ENCODE measurements around the gene MRS2.
"Not testable (repeated sequence)": the region's sequence is repeated elsewhere in the genome, so short reads cannot be mapped to it uniquely, and the experiment has no call there.

The MRS2 gene, protein sequence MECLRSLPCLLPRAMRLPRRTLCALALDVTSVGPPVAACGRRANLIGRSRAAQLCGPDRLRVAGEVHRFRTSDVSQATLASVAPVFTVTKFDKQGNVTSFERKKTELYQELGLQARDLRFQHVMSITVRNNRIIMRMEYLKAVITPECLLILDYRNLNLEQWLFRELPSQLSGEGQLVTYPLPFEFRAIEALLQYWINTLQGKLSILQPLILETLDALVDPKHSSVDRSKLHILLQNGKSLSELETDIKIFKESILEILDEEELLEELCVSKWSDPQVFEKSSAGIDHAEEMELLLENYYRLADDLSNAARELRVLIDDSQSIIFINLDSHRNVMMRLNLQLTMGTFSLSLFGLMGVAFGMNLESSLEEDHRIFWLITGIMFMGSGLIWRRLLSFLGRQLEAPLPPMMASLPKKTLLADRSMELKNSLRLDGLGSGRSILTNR

DNA sequence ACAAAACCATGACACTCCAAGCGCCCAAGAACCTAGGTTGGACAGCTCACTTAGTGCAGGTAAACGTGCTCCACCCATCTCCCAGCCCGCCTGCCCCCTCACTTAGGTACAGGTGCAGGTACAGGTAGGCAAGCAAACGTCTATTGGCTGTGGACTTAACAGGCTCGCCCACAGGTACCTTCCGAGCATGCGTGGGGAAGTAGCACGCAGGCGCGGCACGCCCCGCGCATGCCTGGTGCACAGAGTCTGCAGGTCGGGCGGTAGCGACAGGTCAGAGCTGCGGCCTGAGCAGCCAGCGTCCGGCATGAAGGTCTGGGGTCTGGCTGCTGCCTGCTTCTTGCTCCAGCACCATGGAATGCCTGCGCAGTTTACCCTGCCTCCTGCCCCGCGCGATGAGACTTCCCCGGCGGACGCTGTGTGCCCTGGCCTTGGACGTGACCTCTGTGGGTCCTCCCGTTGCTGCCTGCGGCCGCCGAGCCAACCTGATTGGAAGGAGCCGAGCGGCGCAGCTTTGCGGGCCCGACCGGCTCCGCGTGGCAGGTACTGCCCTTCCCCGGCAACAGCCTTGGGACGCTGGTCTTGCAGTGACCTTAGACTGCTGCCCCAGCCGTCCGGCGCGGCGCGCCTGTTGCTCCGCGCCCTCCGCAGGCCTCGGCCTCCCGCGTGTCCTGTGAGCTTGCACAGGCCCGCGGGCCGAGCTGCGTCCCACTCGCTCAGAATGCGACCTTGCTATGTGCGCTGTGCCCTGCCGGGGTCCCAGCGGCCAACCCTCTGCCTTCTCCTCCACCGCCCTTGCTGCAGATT, at the start of gene MRS2:
Gene MRS2, plus strand, starts transcription at position 240 of the 804 bp plus-strand sequence. Its CDS starts 111 bp downstream, at position 351.
- H3K4me3 ChIP-seq, result peak within 1 kb of the TSS; percentile 64 to 83 (median 73)
- peak within 1 kb of the TSS; percentile 72 to 84 (median 78) for H3K9ac ChIP-seq
- peaks cover 0 to 17% (median 6%) of the 10 kb centered on the region in 11 experiments; a peak in 10 of 22 replicates for H4K20me1 ChIP-seq
- H3K4me2 ChIP-seq, result peak within 1 kb of the TSS; percentile 41 to 80 (median 70)
- peak within 1 kb of the TSS; percentile 8 to 74 (median 67); a peak in 21 of 22 replicates for H3K27ac ChIP-seq
- H3K9me3 ChIP-seq (replicated peaks in 1 of 11), result peaks cover 0 to 20% (median 7%) of the 10 kb centered on the region in 11 experiments; a peak in 10 of 22 replicates
- peaks cover 0 to 27% (median 7%) of the 10 kb centered on the region in 11 experiments; a peak in 17 of 22 replicates for H3K36me3 ChIP-seq
- H3K4me1 ChIP-seq, result peaks cover 0 to 15% (median 2%) of the 10 kb centered on the region in 10 experiments; a peak in 9 of 20 replicates
- H3K27me3 ChIP-seq, result peaks cover 35 to 63% (median 56%) of the 10 kb centered on the region in 11 experiments
- TF ChIP-seq Cebpa-rat (IDR thresholded peaks at IDR 0.05), result no peak

DNA sequence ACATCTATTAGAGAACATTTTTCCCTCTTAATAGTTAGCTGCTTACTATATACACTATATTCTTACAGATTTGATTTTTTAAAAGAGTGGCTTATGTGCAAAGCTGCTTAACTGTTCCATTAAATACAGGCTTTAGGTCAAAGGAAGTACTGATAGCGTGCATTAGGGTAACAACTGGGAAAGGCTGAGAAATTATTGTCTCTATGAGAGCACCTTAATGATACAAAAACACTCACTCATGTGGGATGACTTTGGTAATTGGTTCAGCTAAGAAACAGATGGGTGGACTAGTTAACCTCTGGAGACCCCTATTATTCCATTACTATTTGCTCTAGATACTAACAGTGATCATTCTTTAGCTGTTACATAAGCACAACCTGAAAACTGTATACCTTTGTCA, 48.9 kb upstream of the MRS2 start:
- H3K4me1 ChIP-seq, result no peaks in the 10 kb centered on the region

DNA sequence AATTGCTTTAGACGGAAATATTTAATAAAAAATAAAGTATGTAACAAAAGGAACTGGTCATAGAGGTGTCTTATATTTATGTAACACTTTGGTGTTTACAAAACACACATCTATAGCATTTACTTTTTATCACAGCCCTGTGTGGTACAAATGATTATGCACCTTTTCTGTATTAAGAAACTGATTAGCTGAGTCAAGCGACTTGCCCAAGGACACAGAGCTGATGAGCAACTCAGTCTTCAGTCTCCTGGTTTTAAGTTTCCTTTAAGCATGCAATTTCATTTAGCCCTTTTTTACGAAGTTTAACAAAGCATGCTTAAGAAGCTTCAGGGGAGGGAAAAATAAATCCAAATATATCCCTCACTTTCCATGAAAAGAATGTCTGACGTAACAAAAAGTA, 47.3 kb upstream of the MRS2 start:
- Histone ChIP-seq H3K27me3 (no peaks in the 10 kb centered on the region), H3K4me1 (peaks cover 0 to 9% (median 6%) of the 10 kb centered on the region in 10 experiments; a peak in 11 of 20 replicates), H3K4me3 (no peak overlapping the region), H3K4me2 (no peak overlapping the region), H4K20me1 (no peaks in the 10 kb centered on the region), H3K36me3 (no peaks in the 10 kb centered on the region), H3K9ac (no peak overlapping the region), H3K9me3 (replicated peaks in 1 of 11) (peaks cover 9 to 14% (median 13%) of the 10 kb centered on the region in 11 experiments), H3K27ac (no peak overlapping the region)
- no peak for TF ChIP-seq Cebpa-rat (IDR thresholded peaks at IDR 0.05)

More for the DNA sequence above, 48.9 kb upstream of the MRS2 start:
- Histone ChIP-seq H3K36me3 (no peaks in the 10 kb centered on the region), H4K20me1 (no peaks in the 10 kb centered on the region), H3K4me2 (no peak overlapping the region), H3K27me3 (no peaks in the 10 kb centered on the region), H3K9me3 (replicated peaks in 1 of 11) (peaks cover 9 to 14% (median 13%) of the 10 kb centered on the region in 11 experiments), H3K4me3 (no peak overlapping the region), H3K27ac (no peak overlapping the region), H3K9ac (no peak overlapping the region)
- TF ChIP-seq Cebpa-rat (IDR thresholded peaks at IDR 0.05), result no peak

DNA sequence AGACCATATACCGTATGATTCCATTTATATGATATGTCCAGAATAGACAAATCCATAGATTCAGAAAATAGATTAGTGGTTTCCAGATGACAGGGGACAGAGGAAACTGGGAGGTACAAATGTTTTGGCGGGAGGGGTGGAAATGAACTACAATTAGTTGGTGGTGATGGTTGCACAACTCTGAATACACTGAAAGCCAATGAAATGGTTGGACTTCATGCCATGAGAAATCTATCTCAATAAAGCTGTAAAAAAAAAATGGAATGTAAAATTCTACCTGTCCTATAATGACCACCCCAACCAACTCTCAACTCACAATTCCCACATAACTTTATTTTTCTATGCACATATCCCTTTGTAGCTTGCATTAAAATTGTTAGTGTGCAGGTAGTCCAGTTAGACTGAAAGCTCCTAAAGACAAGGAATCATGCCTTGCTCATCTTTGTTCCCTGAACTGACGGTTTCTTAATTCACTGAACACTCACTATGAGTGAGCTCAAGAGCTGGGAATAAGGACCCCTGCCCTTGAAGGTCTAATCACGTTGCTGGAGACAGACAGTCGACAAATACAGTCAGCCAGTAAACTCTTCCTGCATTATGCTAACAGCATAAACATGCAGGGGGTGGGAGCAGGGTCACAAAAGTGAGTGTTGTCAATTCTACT, 46.3 kb upstream of the MRS2 start:
- Histone ChIP-seq H3K27ac (no peak overlapping the region), H3K27me3 (no peaks in the 10 kb centered on the region), H3K36me3 (no peaks in the 10 kb centered on the region), H3K9ac (no peak overlapping the region), H4K20me1 (no peaks in the 10 kb centered on the region), H3K4me2 (no peak overlapping the region), H3K4me1 (peaks cover 0 to 10% (median 6%) of the 10 kb centered on the region in 10 experiments; a peak in 11 of 20 replicates), H3K9me3 (replicated peaks in 1 of 11) (peaks cover 9 to 14% (median 13%) of the 10 kb centered on the region in 11 experiments), H3K4me3 (no peak overlapping the region)
- no peak for TF ChIP-seq Cebpa-rat (IDR thresholded peaks at IDR 0.05)

DNA sequence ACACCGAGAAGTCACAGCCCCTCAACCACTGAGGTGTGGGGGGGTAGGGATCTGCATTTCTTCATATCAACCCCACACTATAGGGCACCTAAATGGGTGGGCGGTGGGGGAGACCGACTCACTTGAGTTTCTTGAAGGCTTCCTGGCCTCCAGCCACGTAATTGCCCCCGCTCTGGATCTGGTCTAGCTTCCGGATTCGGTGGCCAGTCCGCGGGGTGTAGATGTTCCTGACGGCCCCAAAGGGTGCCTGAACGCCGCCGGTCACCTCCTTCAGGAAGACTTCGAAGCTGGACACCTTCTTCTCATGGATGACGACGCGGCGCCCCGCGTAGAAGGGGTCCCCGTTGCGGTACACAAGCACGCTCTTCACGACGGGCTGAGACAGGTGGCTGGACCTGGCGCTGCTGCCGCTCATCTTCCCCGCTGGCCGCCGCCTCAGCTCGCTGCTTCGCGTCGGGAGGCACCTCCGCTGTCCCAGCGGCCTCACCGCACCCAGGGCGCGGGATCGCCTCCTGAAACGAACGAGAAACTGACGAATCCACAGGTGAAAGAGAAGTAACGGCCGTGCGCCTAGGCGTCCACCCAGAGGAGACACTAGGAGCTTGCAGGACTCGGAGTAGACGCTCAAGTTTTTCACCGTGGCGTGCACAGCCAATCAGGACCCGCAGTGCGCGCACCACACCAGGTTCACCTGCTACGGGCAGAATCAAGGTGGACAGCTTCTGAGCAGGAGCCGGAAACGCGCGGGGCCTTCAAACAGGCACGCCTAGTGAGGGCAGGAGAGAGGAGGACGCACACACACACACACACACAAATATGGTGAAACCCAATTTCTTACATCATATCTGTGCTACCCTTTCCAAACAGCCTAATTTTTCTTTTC, 45.2 kb upstream of the MRS2 start, which contains the start of gene DCDC2:
Gene DCDC2, minus strand, starts transcription at position 724 of the 883 bp plus-strand sequence. Its CDS starts 309 bp downstream, at position 415.
- no peak within 1 kb of the TSS for H3K9ac ChIP-seq
- no peak within 1 kb of the TSS for H3K27ac ChIP-seq
- no peak within 1 kb of the TSS for H3K4me3 ChIP-seq

DNA sequence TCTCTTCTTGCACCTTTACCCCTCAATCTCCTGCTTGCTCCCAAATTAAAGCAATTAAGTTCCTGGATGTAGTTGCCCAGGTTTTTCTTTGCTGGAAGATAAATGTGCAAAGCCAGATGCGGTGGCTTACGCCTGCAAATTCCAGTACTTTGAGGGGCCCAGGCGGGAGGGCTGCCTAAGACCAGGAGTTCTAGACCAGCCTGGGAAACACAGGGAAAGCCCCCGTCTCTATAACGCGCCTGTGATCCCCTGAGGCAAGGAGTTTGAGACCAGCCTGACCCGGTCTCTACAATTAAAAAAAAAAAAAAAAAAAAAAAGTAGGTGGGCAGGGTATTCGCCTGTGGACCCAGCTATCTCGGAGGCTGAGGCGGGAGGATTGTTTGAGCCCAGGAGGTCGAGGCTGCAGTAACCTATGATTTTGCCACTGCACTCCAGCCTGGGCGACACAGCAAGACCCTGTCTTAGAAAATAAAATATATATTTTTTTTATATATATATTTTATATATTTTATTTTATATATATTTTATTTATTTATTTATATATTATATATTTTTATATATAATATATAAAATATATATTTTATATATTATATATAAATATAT, 44.4 kb upstream of the MRS2 start:
- no peaks in the 10 kb centered on the region for H3K36me3 ChIP-seq
- H3K4me1 ChIP-seq, result peaks cover 0 to 10% (median 6%) of the 10 kb centered on the region in 10 experiments; a peak in 11 of 20 replicates
- no peak overlapping the region for H3K4me2 ChIP-seq
- no peak for TF ChIP-seq Cebpa-rat (IDR thresholded peaks at IDR 0.05)
- H3K4me3 ChIP-seq, result no peak overlapping the region
- H3K27me3 ChIP-seq, result no peaks in the 10 kb centered on the region
- H4K20me1 ChIP-seq, result no peaks in the 10 kb centered on the region
- H3K27ac ChIP-seq, result no peak overlapping the region
- H3K9ac ChIP-seq, result no peak overlapping the region
- peaks cover 9 to 14% (median 13%) of the 10 kb centered on the region in 11 experiments for H3K9me3 ChIP-seq (replicated peaks in 1 of 11)

More for the DNA sequence above, 45.2 kb upstream of the MRS2 start, which contains the start of gene DCDC2:
- Histone ChIP-seq H3K9me3 (replicated peaks in 1 of 11) (peaks cover 9 to 14% (median 13%) of the 10 kb centered on the region in 11 experiments), H3K27me3 (no peaks in the 10 kb centered on the region), H3K4me2 (no peak within 1 kb of the TSS), H4K20me1 (no peaks in the 10 kb centered on the region), H3K4me1 (peaks cover 0 to 10% (median 6%) of the 10 kb centered on the region in 10 experiments; a peak in 11 of 20 replicates), H3K36me3 (no peaks in the 10 kb centered on the region)
- no peak for TF ChIP-seq Cebpa-rat (IDR thresholded peaks at IDR 0.05)

DNA sequence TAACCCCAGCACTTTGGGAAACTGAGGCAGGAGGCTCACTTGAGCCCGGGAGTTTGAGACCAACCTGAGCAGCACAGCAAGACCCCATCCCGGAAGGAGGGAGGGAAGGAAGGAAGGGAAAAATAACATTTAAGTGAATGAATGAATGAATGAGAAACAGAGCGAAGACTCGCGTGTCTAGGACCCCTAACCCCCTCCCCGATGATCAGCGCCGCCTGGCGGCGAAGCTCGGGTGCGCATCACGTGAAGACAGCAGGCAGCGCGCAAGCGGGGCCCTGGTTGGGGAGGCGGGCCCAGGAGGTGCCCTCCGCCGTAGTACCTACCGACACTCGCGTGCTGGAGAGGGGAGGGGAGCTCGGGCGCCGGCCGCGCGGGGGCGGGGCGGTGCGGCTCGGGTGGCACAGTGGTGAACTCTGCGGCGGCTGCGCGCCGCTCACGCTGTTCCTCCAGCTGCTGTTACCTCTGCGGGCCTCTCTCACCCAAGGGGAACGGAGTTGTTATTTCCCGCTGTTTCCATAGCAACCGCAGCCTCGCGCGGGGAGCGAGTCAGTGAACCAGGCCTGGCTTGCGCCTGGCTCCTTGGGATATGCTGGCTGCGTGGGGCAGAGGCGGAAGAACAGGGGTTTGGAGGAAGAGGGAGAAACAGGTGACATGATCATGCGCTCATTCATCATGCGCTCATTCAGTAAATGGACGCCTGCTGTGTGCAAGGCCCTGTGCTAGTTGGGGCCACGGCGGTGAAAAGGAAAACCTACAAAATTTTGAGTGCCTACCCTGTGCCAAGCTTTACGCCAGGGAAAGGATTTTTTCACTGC, 42.9 kb upstream of the MRS2 start:
- peak overlapping the region; percentile 38 to 66 (median 49); a peak in 18 of 20 replicates for H3K4me3 ChIP-seq
- no peaks in the 10 kb centered on the region for H4K20me1 ChIP-seq
- H3K4me2 ChIP-seq, result peak overlapping the region; percentile 51 to 82 (median 70)
- H3K36me3 ChIP-seq, result no peaks in the 10 kb centered on the region
- peaks cover 0 to 10% (median 6%) of the 10 kb centered on the region in 10 experiments; a peak in 11 of 20 replicates for H3K4me1 ChIP-seq
- H3K27ac ChIP-seq, result peak overlapping the region in 2 of 11 experiments; percentile 42 to 51; a peak in 3 of 22 replicates
- peak overlapping the region in 6 of 11 experiments; percentile 8 to 56 (median 45); a peak in 8 of 22 replicates for H3K9ac ChIP-seq
- H3K27me3 ChIP-seq, result no peaks in the 10 kb centered on the region
- no peak for TF ChIP-seq Cebpa-rat (IDR thresholded peaks at IDR 0.05)
- H3K9me3 ChIP-seq (replicated peaks in 1 of 11), result peaks cover 9 to 14% (median 13%) of the 10 kb centered on the region in 11 experiments

DNA sequence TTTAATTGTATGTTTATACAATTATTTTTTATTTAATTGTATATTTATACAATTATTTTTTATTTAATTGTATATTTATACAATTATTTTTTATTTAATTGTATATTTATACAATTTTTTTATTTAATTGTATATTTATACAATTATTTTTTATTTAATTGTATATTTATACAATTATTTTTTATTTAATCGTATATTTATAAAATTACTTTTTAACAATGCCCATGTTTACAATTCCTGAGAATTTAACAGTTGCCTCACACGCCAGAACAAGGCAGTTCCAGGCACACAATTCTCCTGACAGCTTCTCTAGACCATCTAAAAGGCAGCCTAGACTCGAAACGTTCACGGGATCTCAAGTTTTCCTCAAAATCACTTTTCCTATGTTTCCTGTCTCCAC, 40.4 kb upstream of the MRS2 start:
- not testable (repeated sequence) for H3K9ac ChIP-seq, H4K20me1 ChIP-seq, H3K27me3 ChIP-seq, H3K4me2 ChIP-seq, H3K4me3 ChIP-seq, H3K36me3 ChIP-seq, H3K4me1 ChIP-seq, H3K27ac ChIP-seq
- peaks cover 8 to 11% (median 10%) of the 10 kb centered on the region in 11 experiments for H3K9me3 ChIP-seq (replicated peaks in 1 of 11)

DNA sequence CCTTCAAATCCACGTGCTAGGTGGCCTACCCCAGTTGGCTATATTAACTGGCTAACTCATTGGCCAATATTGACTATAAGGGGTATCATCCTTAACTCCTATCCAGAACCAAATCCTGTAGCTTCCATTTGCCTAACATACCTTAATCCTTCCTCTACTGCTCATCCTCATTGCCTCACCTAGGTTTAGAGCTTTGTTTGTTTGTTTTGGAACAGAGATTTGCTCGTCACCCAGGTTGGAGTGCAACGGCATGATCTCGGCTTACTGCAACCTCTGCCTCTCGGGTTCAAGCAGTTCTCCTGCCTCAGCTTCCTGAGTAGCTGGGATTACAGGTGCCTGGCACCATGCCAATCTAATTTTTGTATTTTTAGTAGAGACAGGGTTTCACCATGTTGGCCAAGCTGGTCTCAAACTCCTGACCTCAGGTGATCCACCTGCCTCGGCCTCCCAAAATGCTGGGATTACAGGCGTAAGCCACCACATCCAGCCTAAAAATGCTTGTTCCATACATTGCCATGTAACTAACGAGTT, 37.6 kb upstream of the MRS2 start:
- H4K20me1 ChIP-seq; H3K27ac ChIP-seq; H3K4me1 ChIP-seq; H3K9ac ChIP-seq; H3K36me3 ChIP-seq; H3K27me3 ChIP-seq; H3K4me2 ChIP-seq; H3K4me3 ChIP-seq; H3K9me3 ChIP-seq (replicated peaks in 1 of 11): not testable (repeated sequence)

Data from BLaER1 treated with 17β-estradiol and CSF1 and Interleukin-3, amounts not matched to agents 10 nM and 100 nM (cell line).